GM18502 (cell line): ENCODE results near the gene LRPPRC.

Experiments used
- ATAC-seq: cut with Tn5 transposase; IDR thresholded peaks from one replicate; pipeline ENCODE4 v1.9.1; 2021; ENCODE audit warnings: mild to moderate bottlenecking; ENCODE audit not compliant: unreplicated experiment, poor library complexity

LRPPRC gene

GRCh38 chr2:43984533-43984932 is 11.3 kb downstream of the LRPPRC start:
- no peak for ATAC-seq

DNA sequence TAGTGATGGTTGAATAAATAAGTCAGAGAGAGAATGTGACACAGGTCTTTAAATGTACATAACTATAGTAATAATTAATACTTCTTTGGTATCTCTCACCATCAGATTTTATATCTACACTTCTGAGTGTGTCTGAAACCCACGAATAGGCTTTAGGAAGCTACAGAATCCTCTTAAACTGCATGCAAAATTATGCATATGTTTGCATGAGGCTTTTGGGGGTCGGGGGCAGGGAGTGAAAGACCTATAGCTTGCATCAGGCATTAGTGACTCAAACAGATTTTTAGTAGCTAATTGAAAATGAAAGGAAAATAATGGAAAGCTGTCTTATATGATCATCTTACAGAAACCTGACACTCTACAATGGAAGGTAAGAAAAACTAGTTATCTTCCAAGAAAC is 14.9 kb downstream of the LRPPRC start:
- ATAC-seq: no peak

DNA sequence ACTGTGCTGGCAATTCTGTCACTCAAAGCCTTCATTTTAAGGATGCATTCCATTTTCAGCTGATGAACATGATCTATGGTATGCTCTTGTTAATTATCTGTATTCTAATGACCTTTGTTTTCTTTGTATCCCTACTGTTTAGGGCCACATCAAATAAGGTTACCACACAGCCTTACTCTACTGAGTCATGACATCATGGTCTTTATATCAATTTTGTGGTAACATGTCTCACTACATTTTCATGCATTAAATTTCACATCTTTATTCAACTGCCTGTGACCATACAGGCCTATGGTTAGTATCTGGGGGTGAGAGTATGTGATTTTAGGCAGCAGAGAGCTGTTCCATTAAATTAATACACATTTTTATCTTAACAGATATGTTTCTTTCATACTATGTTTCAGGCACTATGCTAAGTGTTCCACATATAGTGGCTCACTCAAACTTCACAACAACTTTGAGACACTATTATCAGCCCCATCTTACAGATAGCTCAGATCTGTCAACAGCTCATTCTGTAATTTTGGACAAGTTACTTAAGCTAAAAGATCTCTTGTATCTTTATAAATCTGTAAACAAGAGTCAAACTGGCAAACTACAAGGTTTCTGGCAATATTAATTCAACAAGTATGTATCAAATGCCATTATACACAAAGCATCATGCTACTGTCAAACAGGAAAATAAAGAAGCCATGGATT is 18.0 kb downstream of the LRPPRC start:
- ATAC-seq: no peak

DNA sequence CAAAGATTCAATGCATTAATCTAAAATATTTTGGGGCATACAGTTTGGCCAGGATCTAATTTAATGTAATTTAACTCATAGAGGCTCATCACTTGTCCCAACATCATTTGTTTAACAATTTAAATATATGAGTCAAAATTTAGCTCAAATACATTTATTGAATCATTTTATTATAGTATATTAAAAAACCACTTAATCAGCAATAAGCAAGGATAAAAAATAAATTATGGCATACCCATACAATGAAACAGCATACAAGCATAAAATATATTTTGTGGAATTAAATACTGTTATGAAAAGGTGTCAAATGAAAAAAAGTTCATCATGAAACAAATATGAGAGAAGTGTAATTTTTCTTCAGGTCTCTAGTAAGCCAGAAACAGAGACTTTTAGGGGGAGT is 34.9 kb downstream of the LRPPRC start:
- no peak for ATAC-seq

- no peak for ATAC-seq
Measured at GRCh38 chr2:43958397-43959275, 37.2 kb downstream of the LRPPRC start.

DNA sequence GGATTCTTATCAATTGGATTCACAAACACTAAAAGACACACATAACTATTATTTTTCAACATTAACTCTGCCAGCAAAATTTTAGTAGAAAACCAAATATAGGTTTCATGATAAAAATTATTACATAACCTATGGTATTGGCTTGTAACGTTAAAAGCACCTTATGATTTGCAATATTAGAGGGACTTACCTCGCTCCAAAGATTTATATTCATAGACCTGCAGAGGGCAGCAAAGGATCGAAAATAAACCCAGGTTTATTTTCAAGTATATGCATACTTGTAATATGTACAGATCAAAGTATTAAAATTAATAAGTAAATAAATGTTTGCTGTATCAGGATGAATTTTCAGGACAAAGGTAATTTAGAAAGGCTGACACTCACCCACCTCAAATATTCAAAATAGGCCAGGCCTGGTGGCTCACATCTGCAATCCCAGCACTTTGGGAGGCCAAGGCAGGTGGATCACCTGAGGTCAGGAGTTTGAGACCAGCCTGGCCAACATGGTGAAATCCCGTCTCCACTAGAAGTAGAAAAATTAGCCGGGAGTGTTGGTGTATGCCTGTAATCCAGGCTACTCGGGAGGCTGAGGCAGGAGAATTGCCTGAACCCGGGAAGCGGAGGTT is 45.3 kb downstream of the LRPPRC start:
- no peak for ATAC-seq

DNA sequence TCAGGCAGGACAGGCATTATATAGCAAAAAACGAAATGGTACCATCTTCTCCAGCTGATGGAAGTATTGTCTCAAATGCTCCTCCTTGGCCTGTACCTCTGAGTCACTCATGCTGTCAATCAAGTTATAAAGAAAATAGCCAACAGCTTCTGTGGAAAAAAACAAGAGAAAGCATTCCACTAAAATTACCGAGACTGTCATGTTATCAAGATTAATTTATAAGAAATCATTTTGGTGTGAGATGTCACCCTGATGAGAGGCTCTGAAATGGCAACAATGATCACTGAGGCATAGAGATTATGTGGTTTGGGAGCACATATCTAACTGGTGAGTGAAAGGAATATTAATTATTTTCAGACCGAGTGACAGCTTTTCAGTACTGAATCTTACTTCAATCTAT is 47.4 kb downstream of the LRPPRC start:
- no peak for ATAC-seq

GRCh38 chr2:43946685-43947084 is 49.1 kb downstream of the LRPPRC start:
- no peak for ATAC-seq

DNA sequence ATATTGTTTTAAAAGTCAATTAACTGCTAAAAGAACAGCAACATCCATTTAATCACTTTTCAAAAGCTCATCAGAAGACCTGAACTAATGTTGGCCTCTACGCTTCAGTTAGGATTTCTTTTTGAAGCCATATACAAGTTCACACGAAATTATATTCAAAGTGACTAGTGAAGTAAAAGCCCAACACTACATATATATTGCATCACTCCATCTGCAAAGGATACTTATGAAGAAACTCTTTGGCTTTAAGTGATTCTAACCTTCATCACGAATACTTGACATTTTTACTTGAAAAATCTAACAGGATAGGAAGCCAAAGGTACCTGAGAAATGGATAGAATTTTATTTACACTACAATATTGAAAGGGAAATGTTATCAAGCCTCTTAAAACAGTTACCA is 50.4 kb downstream of the LRPPRC start:
- no peak for ATAC-seq

- ATAC-seq: no peak
Measured at GRCh38 chr2:43944915-43945314, 50.9 kb downstream of the LRPPRC start.

DNA sequence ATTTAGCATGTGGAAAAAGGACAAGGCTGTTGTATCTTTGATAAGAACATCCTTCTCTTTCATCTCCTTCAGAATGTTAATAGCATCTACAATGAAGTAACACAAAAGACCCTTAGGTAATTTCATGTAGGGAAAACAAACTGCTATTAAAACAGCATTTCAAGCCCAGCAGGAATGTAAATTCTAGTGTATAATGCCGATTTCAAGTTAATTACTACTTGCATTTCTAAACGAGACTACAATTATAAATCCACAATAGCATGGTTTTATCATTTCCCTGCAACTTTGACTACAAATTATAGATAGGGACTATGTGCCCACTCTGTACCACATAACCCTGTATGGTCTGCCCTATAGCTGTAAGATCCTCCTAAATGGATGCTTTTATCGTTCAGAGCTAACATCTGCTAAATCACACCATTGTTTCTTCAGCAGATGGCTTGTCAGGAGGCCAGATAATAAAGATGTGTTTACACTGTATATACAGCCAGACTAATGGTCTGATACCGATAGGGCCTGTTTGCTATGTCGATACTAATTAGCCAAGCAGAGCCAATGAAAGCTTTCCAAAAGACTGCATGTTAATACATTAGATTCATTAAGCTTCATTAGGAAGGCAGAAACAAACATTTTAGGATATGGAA is 51.9 kb downstream of the LRPPRC start:
- no peak for ATAC-seq

- no peak for ATAC-seq
Measured at GRCh38 chr2:43943323-43943722, 52.5 kb downstream of the LRPPRC start.

DNA sequence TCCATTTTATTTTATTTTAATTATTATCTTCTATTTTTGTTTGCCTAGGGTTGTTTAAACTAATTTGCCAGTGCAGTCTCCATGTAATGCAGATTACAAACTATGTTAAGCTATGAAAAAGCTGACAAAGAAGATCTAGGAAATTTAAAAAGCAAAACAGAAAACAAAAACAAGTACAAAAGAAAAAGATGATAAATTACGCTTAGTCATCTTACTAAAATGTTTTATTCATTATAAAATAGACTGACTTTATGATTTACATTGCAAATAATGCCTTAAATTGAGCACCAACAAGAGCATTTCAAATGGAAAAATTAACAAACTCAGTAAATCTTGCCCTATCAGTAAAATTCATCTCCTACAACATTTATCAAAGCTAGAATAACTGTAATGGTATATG is 52.9 kb downstream of the LRPPRC start:
- no peak for ATAC-seq

DNA sequence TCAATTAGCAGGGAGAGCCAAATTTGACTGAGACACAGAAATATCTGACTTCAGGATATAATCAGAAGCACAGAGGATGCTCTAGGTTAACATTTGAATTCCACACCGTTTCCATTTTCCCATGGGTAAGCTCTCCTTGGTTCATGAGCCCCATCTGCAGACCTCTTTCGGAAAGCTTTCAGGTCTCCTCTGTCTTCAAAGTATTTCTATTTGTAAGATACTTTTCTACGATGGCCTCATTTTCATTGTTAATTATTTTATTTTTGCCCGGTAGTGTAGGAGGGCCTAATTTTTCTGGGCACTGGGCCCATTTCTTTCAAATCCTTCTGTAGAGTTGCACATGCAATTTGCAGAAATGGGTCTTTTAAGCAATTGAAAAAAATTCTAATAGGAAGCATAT is 53.8 kb downstream of the LRPPRC start:
- no peak for ATAC-seq

- no peak for ATAC-seq
Measured at GRCh38 chr2:43941359-43941758, 54.4 kb downstream of the LRPPRC start.

- no peak for ATAC-seq
Measured at GRCh38 chr2:43939695-43940256, 56.0 kb downstream of the LRPPRC start.

DNA sequence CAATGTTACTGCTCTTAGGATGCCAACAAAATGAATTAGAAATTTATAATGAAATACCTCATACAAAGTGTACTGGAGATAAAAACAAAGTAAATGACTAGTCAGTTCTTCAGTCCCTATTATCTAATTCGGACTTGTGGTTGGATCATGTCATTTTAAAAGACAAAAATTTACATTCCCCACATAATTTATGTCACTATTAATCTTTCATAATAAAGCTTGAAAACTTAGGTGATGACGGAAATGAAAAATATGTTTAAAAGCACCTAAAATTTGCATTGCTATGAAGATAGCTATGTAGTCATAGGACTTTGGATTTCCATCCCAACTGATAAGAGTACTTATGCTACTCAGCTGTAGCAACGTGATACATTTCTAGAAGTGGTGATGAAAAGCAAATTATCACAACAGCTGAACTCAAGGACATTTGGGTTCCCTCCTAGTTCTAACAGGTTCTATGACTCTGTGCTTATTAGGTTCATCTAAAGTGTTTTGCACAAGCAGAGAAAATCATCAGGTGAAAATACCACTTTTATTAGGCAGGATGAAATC is 58.4 kb downstream of the LRPPRC start:
- no peak for ATAC-seq

DNA sequence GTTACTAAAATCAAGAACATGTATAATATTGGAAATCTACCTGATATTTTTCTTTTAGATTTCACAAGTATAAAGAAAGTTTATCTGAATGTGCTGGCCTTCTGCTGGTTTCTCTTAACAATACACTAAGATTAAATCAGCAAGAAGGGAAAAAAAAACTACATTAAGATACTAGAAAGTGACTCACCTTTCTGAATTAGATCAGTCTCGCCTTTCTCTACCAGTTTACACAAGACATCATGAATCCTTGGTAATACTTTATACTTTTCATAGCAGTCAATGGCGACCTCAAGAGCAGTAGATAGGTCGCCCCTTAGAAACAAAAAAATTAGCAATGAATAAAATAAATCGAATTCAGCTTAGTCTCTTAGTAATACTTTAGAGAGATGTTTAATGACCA is 61.2 kb downstream of the LRPPRC start:
- no peak for ATAC-seq

DNA sequence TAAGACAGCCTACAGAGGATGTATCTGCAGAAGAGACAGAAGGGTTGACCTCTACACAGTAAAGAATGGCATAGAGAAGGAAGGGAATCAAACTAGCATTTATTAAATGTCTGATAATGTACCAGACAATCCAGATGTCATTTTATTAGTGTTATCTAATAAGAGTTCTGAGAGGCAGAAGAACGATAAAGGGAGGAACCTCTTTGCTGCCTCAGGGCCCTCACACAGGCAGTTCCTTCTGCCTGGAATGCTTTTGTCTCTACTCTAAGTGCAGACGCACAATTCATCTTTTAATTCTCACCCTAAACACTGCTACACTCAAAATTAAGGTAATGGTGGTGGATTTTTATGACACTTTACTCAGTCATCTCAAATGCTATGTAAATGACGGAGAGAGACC is 64.5 kb downstream of the LRPPRC start:
- ATAC-seq: no peak

GRCh38 chr2:43927442-43927841 is 68.3 kb downstream of the LRPPRC start:
- no peak for ATAC-seq
